Activated CD4-positive, alpha-beta T cell treated with anti-CD3 and anti-CD28 coated beads, Interleukin-2, amount 50 U/mL, for 16 hours (primary cell): ENCODE measurements around the gene ZNF598.
"Not testable (repeated sequence)": the region's sequence is repeated elsewhere in the genome, so short reads cannot be mapped to it uniquely, and the experiment has no call there.

Source experiments
- DNase-seq: peaks from one replicate; pipeline ENCODE4 v3.0.0-alpha.2; 2020

The ZNF598 gene

GRCh38 chr16:1957434-1958142, 52.0 kb downstream of the ZNF598 start:
- not testable (repeated sequence) for DNase-seq

GRCh38 chr16:1953734-1954133, 55.9 kb downstream of the ZNF598 start:
- DNase-seq: no peak

DNA sequence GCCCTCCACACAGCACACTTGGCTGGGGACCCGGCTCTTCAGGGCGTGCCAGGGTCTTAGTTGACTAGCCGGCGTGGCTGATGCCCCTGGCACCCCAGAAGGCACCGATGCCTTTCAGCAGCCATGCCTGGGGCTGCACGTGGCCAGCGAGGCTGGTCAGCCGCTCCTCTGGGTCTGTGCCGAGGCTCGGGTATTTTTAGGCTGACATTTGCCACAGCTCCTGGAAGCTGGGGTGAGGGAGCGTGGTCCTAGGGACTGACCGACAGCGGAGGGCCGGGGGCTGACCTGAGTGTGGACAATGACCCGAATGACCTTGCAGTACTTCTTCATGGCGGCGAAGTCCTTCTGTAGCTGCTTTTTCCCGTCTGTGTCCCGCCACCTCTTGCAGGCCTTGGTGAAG, 59.1 kb downstream of the ZNF598 start:
- DNase-seq: no peak

DNA sequence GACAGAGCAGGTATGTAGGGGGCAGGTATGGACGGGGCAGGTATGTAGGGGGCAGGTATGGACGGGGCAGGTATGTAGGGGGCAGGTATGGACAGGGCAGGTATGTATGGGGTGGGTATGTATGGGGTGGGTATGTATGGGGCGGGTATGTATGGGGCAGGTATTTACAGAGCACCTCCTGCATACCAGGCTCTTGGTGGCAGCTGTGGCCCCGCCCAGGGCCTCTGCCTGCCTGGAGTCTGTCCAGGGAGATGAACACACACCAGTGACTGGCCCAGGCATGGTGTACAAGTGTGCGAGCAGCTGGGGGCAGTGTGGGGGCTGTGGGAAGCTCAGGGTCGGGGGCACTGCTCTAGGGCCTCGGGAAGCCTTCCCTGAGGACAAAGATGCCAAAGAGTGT, 59.6 kb downstream of the ZNF598 start:
- no peak for DNase-seq

GRCh38 chr16:1949507-1949906, 60.1 kb downstream of the ZNF598 start:
- no peak for DNase-seq
